Right ventricle myocardium superior (tissue), 1 donor: Measurements from ENCODE around the gene IGF2BP1. TPM values are rescaled to one million over a fixed set of nuclear protein-coding genes. Genes with fewer than 3 reads are reported as not detected.

ENCODE experiments used
- ATAC-seq: fragments of 200-7000 bp; cut with Tn5 transposase; one replicate; pipeline ENCODE4 v1.9.1; 2020; ENCODE audit warnings: mild to moderate bottlenecking; ENCODE audit not compliant: poor library complexity
- DNase-seq: peaks from one replicate; pipeline ENCODE4 v3.0.0-alpha.2; 2020
- intact Hi-C: fragments of 100-400 bp; cut with DNase I; formaldehyde crosslinking; loops from one replicate; pipeline ENCODE4 v1.11.2; 2022
- long read RNA-seq: library from polyadenylated mRNA; unstranded; transcript quantifications from one replicate; pipeline ENCODE4 v2.0.0, GENCODE V29; 2021
- total RNA-seq: library from RNA; stranded (reverse); fragmentation: NEBNext Ultra II Directional; extraction: Animal tissue kit (Norgen Biotek cat#: 25700); gene quantifications from one replicate; pipeline ENCODE4 v1.2.1, GENCODE V29; 2021
- donor health status: DM: no; HTN: yes; CAD: no; lungs with severe emphysema.

The IGF2BP1 gene
- not detected for total RNA-seq
- long read RNA-seq, result 0 reads

DNA sequence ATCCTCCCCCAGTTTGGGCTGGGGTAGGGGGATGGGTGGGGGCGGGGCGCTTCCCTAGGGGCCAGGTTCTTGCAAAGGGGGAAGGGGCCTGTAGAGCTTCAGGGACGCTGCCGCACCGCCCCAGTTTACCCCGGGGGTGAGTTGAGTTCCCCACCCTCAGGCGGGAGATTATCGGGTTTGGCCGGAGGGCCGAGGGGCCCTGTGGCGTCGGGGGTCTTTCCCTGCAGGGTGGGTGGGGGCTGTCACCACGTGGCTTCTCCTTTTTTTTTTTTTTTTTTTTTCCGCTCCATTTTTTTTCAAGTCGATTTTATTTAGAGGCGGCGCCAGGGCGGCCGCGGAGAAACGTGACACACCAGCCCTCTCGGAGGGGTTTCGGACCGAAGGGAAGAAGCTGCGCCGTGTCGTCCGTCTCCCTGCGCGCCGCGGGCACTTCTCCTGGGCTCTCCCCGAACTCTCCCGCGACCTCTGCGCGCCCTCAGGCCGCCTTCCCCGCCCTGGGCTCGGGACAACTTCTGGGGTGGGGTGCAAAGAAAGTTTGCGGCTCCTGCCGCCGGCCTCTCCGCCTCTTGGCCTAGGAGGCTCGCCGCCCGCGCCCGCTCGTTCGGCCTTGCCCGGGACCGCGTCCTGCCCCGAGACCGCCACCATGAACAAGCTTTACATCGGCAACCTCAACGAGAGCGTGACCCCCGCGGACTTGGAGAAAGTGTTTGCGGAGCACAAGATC, at the start of gene IGF2BP1:
Gene IGF2BP1 (plus strand): TSS at position 283 of the 724 bp plus-strand sequence. CDS start 361 bp downstream, at position 644.
- intact Hi-C loops, result no loop called here
- DNase-seq (no peak), ATAC-seq (no peak)

DNA sequence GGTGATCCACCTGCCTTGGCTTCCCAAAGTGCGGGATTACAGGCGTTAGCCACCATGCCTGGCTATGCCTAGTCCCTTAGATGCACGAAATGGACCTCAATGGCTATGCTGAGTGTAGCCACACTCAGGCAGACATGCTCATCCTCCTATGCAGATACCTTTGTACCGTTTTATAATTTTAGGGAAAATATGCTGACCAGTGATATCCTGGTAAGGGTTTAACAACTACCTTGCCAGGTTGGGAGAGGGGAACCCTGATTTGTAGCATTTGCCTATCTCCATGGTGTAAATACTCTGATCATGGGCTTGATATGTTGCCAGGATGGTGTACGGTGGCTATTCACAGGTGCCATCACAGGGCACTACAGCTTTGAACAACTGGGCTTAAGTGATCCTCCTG, 45.6 kb upstream of the IGF2BP1 start:
- intact Hi-C loops, result no loop called here
- no peak for ATAC-seq
- no peak for DNase-seq

DNA sequence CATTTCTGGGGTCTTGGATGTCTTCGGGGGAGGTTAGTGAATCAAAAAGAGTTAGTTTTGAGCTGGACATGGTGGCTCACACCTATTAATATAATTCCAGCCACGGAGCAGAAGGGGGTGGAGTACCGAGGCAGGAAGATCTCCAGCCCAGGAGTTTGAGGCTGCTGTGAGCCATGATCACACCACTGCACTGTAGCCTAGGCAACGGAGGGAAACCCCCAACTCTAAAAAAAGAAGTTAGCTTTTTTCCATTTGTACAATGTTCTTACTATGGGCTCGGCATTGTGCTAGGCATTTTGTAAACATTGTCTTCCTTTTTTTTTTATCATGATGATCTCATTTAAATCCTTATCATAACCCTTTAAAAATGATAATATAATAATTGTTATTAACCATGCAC, 44.3 kb upstream of the IGF2BP1 start:
- intact Hi-C loops, result no loop called here
- DNase-seq (no peak), ATAC-seq (no peak)

DNA sequence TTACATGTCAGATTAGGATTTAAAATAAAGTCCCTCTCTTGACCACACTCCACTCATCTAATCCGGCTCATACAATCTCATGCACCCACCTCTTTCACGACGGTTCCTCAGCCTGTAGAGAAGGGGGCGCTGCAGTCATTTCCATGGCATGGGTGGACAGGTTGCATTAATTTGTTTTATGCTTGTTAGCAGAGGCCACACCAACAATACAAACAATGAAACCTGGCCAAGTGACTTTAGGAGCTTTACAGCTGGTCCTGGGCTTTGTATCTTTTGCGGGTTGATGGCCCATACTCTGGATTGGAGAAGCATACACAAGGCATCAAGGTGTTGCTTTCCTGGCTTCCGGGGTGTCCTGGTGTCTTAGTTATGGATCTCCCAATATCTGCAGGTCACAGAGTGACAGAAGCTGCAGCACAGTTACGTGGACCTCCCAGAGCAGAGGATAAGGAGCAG, 42.9 kb upstream of the IGF2BP1 start:
- DNase-seq, result no peak
- ATAC-seq, result no peak
- intact Hi-C loops, result no loop called here

DNA sequence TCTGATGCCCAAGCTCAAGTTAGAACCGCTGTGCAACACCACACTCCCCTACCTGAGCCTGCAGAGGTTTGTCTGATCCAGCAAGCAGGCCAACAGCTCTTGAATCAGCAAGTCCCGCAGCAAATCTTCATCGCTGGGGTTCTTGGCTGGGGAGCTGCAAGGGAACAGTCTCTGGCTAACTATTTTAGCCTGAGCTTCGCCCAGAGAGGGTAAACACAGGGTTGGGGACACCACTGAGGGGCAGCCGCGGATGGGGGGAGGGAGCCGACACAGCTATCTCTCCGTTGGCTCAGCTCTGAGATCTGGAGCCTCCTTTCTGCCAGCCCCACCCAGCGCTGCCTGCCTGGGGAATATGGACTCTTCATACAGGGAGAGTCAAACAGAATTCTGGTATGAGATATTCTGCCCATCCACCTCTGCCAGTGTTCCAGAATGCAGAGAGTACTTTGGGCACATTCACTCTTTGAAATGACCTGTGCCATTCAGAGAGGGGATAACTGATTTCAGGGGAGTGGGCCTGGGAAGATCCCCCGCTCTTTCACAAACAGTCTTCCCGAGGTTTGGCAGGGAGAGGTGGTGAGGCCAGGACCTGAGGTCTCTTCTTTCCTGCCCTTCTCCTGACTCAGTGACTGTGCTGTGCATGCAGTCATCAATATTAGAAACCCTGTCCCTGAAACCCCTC, 36.2 kb upstream of the IGF2BP1 start:
- ATAC-seq (no peak), DNase-seq (no peak)
- intact Hi-C loops, result no loop called here

DNA sequence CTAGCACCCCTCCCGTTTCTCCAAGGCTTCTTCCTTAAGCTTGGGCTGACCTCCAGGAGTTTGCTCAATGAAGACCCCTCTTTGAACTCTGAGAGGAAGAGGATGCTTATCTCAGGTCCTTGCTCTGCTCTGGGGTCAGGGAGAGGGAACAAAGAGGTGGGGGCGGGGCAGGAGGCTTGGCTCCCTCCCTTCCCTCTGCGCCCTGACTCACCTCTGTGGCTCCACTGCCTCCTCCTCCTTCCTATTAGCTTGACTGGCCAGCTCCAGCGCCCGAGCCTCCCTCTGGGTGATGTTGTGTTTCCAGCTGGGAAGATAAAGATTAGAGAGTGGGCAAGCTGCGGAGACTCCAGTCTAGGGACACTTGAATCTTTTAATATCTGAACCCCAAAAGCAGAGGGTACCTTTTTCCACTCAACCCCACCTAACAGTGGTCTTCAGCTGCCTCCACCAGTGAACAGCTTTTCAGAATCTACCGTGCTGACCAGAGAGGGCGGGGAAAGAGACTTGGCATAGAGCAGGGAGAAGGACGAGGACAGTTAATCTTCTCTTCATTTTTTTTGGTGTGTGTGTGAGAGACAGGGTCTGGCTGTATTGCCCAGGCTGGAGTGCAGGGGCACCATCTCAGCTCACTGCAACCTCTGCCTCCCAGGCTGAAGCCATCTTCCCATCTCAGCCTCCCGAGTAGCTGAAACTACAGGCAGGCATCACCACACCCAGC, 35.5 kb upstream of the IGF2BP1 start:
- DNase-seq (no peak), ATAC-seq (no peak)
- intact Hi-C loops, result no loop called here

DNA sequence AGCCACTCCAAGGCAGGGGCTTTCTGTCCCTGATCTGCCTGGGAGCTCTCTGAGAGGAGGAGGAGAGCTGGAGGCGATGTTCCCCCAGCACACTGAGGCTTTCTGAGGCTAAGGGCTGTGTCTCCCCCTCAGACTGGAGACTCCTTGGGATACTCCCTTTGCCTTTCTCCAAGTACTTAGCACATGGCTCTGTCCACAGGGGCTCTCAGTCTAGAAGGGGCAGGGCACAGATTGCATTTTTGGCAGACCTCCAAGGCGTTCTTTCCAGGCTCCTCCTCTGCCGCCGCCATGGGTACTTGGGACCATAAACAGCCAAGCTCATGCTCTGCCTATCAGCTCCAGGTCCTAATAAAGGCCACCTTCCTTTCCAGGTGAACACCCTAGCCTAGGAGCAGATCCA, 27.0 kb upstream of the IGF2BP1 start:
- DNase-seq (no peak), ATAC-seq (no peak)
- intact Hi-C loops, result no loop called here

DNA sequence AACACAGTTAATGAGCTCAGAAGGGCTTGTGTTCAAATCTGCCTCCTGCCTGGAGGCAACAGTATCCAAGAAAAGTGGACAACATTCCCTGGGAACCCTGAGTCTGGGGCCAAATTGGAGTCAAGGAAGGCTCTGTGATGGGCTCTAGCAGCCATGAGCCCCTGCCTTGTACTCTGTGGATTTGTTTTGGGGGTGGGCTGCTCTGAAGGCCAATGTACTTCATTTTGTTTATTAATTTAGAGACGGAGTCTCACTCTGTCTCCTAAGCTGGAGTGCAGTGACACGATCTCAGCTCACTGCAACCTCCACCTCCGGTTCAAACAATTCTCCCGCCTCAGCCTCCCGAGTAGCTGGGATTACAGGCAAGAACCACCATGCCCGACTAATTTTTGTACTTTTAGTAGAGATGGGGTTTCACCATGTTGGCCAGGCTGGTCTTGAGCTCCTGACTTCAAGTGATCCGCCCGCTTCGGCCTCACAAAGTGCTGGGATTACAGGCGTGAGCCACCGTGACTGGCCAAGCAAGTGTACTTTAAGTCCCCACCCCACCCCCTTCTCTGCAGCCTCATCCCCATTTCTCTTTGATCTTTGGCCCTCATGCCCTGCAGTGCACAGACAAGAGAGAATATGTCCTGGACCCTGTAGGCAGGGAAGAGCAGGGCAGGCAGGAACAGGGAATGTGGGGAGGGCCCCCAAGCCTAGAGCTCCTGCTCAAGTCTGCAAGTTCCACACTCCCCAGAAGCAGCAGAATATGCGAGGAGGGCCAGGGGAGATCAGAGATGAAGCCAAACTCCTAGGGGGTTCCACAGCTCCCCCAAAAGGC, 26.1 kb upstream of the IGF2BP1 start:
- ATAC-seq (no peak), DNase-seq (no peak)
- intact Hi-C loops, result no loop called here

DNA sequence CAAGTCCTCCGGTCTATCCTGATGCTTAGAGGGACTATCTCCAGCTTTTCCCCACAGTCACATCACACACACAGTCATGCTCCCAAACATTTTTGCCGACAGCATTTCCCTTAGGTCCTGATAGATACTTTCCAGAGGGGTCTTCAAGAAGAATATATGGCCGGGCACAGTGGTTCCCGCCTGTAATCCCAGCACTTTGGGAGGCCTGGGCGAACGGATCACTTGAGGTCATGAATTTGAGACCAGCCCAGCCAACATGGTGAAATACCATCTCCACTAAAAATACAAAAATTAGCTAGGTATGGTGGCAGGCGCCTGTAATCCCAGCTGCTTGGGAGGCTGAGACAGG, 24.5 kb upstream of the IGF2BP1 start:
- DNase-seq (no peak), ATAC-seq (no peak)
- intact Hi-C loops, result no loop called here

DNA sequence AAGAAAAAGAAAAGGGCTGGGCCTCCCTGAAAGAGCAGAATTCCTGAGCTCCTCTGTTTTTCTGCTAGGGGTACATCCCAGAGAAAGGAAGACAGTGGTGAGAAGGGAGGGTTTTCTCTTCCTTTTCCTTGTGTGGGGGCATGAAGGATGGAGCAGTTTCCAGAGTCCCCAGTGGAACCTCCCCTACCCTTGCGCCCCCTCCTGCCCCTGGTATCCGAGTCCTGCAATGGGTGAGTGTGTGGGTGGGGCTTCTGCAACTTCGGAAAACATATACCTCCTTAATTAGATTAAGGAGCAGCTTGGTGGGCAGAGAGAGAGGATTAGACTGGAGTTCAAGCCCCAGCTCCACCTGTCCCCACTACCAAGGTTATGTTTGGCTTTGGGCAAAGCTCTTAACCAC, 23.4 kb upstream of the IGF2BP1 start:
- intact Hi-C loops, result no loop called here
- ATAC-seq (no peak), DNase-seq (no peak)

DNA sequence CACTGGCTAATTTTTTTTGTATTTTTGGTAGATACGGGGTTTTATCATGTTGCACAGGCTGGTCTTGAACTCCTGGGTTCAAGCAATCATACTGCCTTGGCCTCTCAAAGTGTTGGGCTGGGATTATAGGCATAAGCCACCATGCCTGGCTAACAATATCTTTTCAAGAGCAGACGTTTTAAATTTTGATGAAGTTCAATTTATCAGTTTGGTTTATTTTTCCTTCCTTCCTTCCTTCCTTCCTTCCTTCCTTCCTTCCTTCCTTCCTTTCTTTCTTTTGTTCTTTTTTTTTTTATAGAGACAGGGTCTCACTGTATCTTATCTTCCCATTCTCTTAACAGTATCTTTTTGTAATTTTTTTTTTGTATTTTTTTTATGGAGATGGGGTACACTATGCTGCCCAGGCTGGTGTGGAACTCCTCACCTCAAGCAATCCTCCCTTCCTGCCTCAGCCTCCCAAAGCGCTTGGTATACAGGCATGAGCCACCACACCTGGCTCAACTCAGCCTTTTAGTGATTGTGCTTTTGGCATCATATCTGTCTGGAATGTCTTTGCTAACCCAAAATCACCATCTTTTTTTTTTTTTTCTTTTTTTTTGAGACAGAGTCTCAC, 15.2 kb upstream of the IGF2BP1 start:
- intact Hi-C loops, result no loop called here
- ATAC-seq (no peak), DNase-seq (no peak)

DNA sequence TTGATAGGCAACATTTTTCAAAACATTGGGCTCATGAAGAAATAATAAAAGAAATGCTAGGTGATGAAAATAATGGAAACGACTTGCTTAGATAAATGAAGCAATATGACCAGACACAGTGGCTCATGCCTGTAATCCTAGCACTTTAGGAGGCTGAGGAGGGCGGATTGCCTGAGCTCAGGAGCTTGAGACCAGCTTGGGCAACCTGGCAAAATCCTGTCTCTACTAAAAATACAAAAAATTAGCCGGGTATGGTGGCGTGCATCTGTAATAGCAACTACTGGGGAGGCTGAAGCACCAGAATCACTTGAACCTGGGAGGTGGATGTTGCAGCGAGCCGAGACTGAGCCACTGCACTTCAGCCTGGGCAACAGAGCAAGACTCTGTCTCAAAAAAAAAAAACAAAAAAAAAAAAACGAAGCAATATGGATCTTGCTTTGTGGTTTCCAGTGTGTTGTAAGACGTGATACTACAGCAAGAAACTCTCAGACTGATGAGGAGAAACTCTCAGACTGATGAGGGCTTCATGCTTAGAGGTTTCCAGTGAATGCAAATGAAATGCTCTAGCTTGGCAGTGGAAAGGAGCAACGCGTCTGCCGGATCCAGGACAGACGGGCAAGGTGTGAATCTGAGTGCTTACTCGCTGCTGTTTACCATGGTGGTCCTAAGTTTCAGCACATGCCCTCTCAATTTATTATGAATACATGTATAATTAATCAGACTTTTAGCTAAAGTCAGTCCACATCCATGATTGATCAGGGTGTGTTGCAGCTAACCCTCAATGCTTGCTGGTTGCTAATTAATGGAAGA, 11.5 kb upstream of the IGF2BP1 start:
- ATAC-seq (no peak), DNase-seq (no peak)
- intact Hi-C loops, result no loop called here

DNA sequence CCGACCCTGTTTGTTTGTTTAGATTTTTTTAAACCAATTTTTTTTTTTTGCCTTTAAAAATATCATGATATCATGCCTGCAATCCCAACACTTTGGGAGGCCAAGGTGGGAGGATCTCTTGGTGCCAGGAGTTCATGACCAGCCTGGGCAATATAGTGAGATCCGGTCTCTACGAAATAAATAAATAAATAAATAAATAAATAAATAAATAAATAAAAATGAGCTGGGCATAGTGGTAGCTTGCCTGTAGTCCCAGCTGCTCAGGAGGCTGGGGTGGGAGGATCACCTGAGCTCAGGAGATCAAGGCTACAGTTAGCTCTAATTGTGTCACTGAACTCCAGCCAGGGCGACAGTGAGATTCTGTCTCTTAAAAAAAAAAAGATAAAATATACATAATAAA, 8.1 kb upstream of the IGF2BP1 start:
- no peak for ATAC-seq
- intact Hi-C loops, result no loop called here
- no peak for DNase-seq

DNA sequence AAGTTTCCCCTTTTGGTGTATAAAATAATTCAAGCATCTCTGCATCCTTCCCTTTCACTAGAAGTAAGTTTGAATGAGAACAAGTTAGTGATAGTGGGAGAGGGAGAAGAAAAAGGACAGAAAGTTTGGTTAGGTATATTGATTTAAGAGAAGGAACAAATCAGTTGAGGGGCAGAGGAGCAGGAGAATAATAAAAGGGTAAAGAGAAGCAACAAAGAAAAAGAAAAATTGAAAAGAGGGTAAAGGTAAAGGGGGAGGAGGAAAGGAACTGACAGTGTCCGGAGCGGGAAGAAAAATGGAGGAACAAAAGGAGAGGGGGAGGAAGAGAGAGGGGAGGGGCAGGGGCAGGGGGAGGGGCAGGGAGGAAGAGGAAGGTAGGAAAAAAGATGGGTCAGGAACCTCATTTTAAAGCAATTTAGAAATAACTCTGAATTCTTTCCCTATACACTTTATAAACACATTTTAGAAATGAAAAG, 6.3 kb upstream of the IGF2BP1 start:
- no peak for DNase-seq

DNA sequence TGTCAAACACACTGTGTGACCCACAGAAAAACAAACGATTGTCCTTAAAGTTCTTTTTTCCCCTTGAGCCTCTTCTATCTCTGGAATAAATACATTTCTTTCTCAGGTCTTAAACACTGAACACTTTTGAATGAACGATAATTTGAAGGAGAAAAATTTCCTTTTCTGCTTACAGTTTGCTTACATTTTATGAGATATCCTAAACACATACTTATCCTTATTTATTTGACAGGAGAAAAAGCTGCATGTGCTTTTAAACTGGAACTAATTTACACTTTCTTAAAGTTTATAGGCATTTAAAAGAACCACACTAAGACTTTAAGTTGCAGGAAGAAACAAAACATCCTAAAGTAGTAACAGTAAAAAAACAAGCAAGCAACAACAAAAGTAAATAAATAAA, 4.7 kb upstream of the IGF2BP1 start:
- ATAC-seq (no peak), DNase-seq (no peak)
- intact Hi-C loops, result no loop called here

More for the DNA sequence above, 6.3 kb upstream of the IGF2BP1 start:
- intact Hi-C loops, result no loop called here
- no peak for ATAC-seq

DNA sequence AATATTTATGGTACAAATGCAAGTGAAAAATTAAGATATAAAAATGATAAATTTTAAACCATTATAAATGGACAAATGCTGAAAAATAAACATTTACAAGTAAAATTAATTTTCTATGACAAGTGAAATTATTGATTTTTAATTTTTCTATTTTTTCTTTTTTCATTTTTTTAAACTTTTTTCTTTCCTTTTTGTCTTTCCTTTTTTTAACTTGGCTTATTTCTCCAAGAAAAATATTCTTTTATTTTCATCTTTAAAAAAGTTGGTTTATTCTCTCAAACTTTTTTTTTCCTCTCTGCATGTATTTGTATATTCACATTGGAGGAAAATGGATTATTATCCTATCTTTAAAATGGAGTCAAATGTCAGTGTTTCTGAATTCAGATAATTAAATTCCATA, 3.9 kb upstream of the IGF2BP1 start:
- ATAC-seq (no peak), DNase-seq (no peak)
- intact Hi-C loops, result no loop called here

DNA sequence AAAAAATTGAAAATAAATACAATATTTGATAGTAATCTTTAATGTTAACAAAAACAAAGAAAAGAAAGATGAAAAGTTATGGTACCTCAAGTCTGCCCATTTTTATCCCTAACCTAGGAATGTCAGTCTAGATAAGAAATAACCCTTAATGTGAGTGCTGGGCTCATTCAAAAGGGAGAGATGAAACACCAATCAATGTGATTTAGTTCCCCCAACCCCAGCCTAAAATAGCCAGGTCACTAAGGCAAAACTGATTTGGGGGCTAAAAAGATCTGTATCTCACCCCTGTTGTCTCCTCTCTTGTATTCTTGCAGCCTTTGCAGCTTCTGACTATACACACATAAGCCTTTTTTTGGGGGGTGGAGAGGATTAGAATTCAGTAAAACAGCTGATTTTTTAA, 3.2 kb upstream of the IGF2BP1 start:
- intact Hi-C loops, result no loop called here
- ATAC-seq, result no peak
- no peak for DNase-seq
